B cell (primary cell): ENCODE results near the gene DGCR2. TPM values are rescaled to one million over a fixed set of nuclear protein-coding genes. Genes with fewer than 3 reads are reported as not detected.

ENCODE experiments used
- ATAC-seq: fragments of 200-7000 bp; cut with Tn5 transposase; one replicate; pipeline ENCODE4 v1.10.0; 2021; ENCODE audit warnings: low read depth, mild to moderate bottlenecking, moderate number of reproducible peaks, moderate library complexity
- CTCF ChIA-PET: fragments of 350-600 bp; sonication (Branson Sonifier 250); formaldehyde crosslinking; loops from one replicate; lab custom pipeline; 2021; ENCODE audit warnings: antibody characterized with exemption, inconsistent platforms; lab: Charles Lee
- POLR2A ChIA-PET: fragments of 350-600 bp; sonication (Branson Sonifier 250); formaldehyde crosslinking; loops from one replicate; lab custom pipeline; 2021; ENCODE audit warnings: antibody characterized with exemption; lab: Charles Lee
- DNase-seq: peaks from one replicate; pipeline ENCODE4 v3.0.0; 2013
- H2AFZ ChIP-seq: 2 replicates; pipeline ENCODE4 v1.6.1; 2012; ENCODE audit warnings: mild to moderate bottlenecking, low read depth, low read length; ENCODE audit not compliant: insufficient read depth, poor library complexity, severe bottlenecking
- H3K27ac ChIP-seq, 2 donors: 1 replicate in 1 of 2; 2 replicates in 1 of 2; pipeline ENCODE4 v1.5.1; 2012 to 2013; ENCODE audit warnings: low read length in 2 of 2, mild to moderate bottlenecking in 2 of 2, moderate library complexity in 1 of 2
- H3K27me3 ChIP-seq, 4 experiments: fragments of 200-600 bp in 1 of 4; sonication (generic) in 1 of 4; replicated peaks in 1 of 4; 1 replicate in 2 of 4; 2 replicates in 2 of 4; pipeline versions ENCODE4 v1.6.1 to v1.7.0; 2013 to 2016; ENCODE audit warnings: low read length in 3 of 4, mild to moderate bottlenecking in 2 of 4, mixed read lengths in 1 of 4, moderate library complexity in 1 of 4; ENCODE audit not compliant: insufficient read depth in 4 of 4, control insufficient read depth in 3 of 4; ENCODE audit errors: control extremely low read depth in 1 of 4
- H3K36me3 ChIP-seq, 2 experiments: replicated peaks in 1 of 2; 1 replicate in 1 of 2; 2 replicates in 1 of 2; pipeline versions ENCODE4 v1.6.1 to v1.7.1; 2013; ENCODE audit warnings: low read length in 1 of 2; ENCODE audit not compliant: insufficient read depth in 2 of 2, control insufficient read depth in 1 of 2; ENCODE audit errors: control extremely low read depth in 1 of 2, extremely low read depth in 1 of 2
- H3K4me1 ChIP-seq, 2 donors: fragments of 200-600 bp in 1 of 2; sonication (generic) in 1 of 2; 1 replicate in 1 of 2; 2 replicates in 1 of 2; pipeline versions ENCODE4 v1.5.1 to v1.6.1; 2013 to 2017; ENCODE audit warnings: low read length in 2 of 2; ENCODE audit not compliant: control insufficient read depth in 2 of 2, insufficient read depth in 2 of 2
- H3K4me2 ChIP-seq: replicated peaks from 2 replicates; pipeline ENCODE3; 2012; ENCODE audit warnings: mild to moderate bottlenecking, low read depth, low read length; ENCODE audit not compliant: poor library complexity, severe bottlenecking
- H3K4me3 ChIP-seq, 5 experiments: fragments of 200-600 bp in 1 of 5; sonication (generic) in 1 of 5; 1 replicate in 3 of 5; 2 replicates in 2 of 5; pipeline versions ENCODE4 v1.5.1 to v1.7.0; 2011 to 2016; ENCODE audit warnings: low read length in 4 of 5, mild to moderate bottlenecking in 4 of 5, low read depth in 2 of 5, control low read depth in 1 of 5, moderate library complexity in 1 of 5; ENCODE audit not compliant: insufficient read depth in 1 of 5; ENCODE audit errors: control extremely low read depth in 1 of 5, extremely low read depth in 1 of 5
- H3K79me2 ChIP-seq: fragments of 200-600 bp; sonication (generic); one replicate; pipeline ENCODE4 v1.6.0; 2016; ENCODE audit warnings: low read length; ENCODE audit not compliant: control insufficient read depth, insufficient read depth
- H3K9ac ChIP-seq: fragments of 200-600 bp; sonication (generic); 2 replicates; pipeline ENCODE4 v1.6.1; 2017; ENCODE audit warnings: mild to moderate bottlenecking, low read length, moderate library complexity
- H3K9me3 ChIP-seq, 3 donors: one replicate each; pipeline versions ENCODE4 v1.6.1 to v1.7.1; 2013; ENCODE audit warnings: low read length in 2 of 3; ENCODE audit not compliant: control insufficient read depth in 2 of 3, insufficient read depth in 1 of 3; ENCODE audit errors: control extremely low read depth in 1 of 3
- H4K20me1 ChIP-seq: 2 replicates; pipeline ENCODE4 v1.6.0; 2012; ENCODE audit warnings: mild to moderate bottlenecking, low read length; ENCODE audit not compliant: insufficient read depth, control insufficient read depth, poor library complexity, severe bottlenecking
- H3K27ac Mint-ChIP-seq: one replicate; pipeline ENCODE4 v1.8.0; 2021; ENCODE audit warnings: mixed read lengths
- H3K27me3 Mint-ChIP-seq: one replicate; pipeline ENCODE4 v1.8.0; 2021; ENCODE audit warnings: mixed read lengths
- H3K4me1 Mint-ChIP-seq: one replicate; pipeline ENCODE4 v1.8.0; 2021; ENCODE audit warnings: mixed read lengths
- H3K4me3 Mint-ChIP-seq: one replicate; pipeline ENCODE4 v1.8.0; 2021; ENCODE audit warnings: mixed read lengths
- H3K9me3 Mint-ChIP-seq: one replicate; pipeline ENCODE4 v1.8.0; 2022; ENCODE audit warnings: mixed read lengths; ENCODE audit not compliant: insufficient read depth
- CTCF ChIP-seq: fragments of 200-600 bp; IDR thresholded peaks from one replicate; pipeline ENCODE4 v1.8.0; 2022; ENCODE audit warnings: antibody characterized with exemption, mild to moderate bottlenecking
- EZH2 ChIP-seq: IDR thresholded peaks from 2 replicates; pipeline ENCODE4 v1.6.1; 2012; ENCODE audit warnings: borderline replicate concordance, low read depth, mild to moderate bottlenecking, moderate library complexity, low read length; ENCODE audit not compliant: insufficient read depth, poor library complexity, severe bottlenecking
- WGBS: methylation state at CpG from one replicate; pipeline ENCODE4 v1.1.5; 2013; ENCODE audit warnings: missing lambda C conversion rate; ENCODE audit not compliant: insufficient coverage; 5-methylcytosine and 5-hydroxymethylcytosine counted together
- intact Hi-C: fragments of 100-400 bp; cut with micrococcal nuclease; formaldehyde crosslinking; loops from one replicate; pipeline ENCODE4 v1.10.0; 2022
- polyA plus RNA-seq: library from polyadenylated mRNA; depleted of rRNA; stranded (reverse); fragments of >200 nt; gene quantifications from 2 replicates; pipeline ENCODE4 v1.2.3, GENCODE V29; 2012
- total RNA-seq, 2 donors: library from RNA; stranded (reverse); fragments of 120-200 nt in 1 of 2; gene quantifications; 1 replicate in 1 of 2; 2 replicates in 1 of 2; pipeline versions ENCODE4 v1.2.3 to v1.2.4, GENCODE V29; 2013 to 2022

The DGCR2 gene
- total and polyA plus RNA-seq, 2 donors (not counting 1 experiment from before 2014, with no cell fraction given), result 28.8 to 49.5 TPM

- WGBS, result 100% methylated on average over 3 of the region's 5 CpGs
- no peak for ATAC-seq
- no peak overlapping the region for H3K27ac Mint-ChIP-seq
- H3K4me3 Mint-ChIP-seq, result no peak overlapping the region
- POLR2A ChIA-PET, result no interaction called here
- intact Hi-C loops, result no loop called here
- Histone ChIP-seq H2AFZ (no peak overlapping the region), H3K4me3 (no peak overlapping the region), H3K36me3 (peaks cover 0 to 8% of the 10 kb centered on the region in 2 experiments), H3K27ac (no peak overlapping the region), H3K27me3 (no peaks in the 10 kb centered on the region), H3K4me1 (peaks cover 57 to 64% of the 10 kb centered on the region in 2 donors), H3K9me3 (no peaks in the 10 kb centered on the region), H3K79me2 (peaks cover 99% of the 10 kb centered on the region), H3K4me2 (no peak overlapping the region), H3K9ac (no peak overlapping the region), H4K20me1 (peaks cover 68% of the 10 kb centered on the region)
- TF ChIP-seq CTCF (no peak), EZH2 (no peak)
- H3K27me3 Mint-ChIP-seq, result no peaks in the 10 kb centered on the region
- no peak for DNase-seq
- H3K9me3 Mint-ChIP-seq, result no peaks in the 10 kb centered on the region
- CTCF ChIA-PET, result no interaction called here
- peaks cover 75% of the 10 kb centered on the region for H3K4me1 Mint-ChIP-seq
Observed at GRCh38 chr22:19113429-19113828, 8.8 kb downstream of the DGCR2 start.

- no CpG with 5 or more reads among the region's 3 CpGs for WGBS
- H3K4me3 ChIP-seq, result no peak overlapping the region
- ChIA-PET POLR2A (no interaction called here), CTCF (interaction anchor here (1.3 to 1.5 kb wide), 2 partner anchors 12 to 32 kb away, joined by 4 to 6 read pairs; partner anchors contain the start of gene ESS2)
- H3K9me3 Mint-ChIP-seq, result no peaks in the 10 kb centered on the region
- H2AFZ ChIP-seq, result no peak overlapping the region
- peak overlapping the region; percentile 34 to 63 for H3K27ac ChIP-seq
- TF ChIP-seq EZH2 (no peak), CTCF (no peak)
- no peak for DNase-seq
- no peak overlapping the region for H3K9ac ChIP-seq
- H3K27me3 ChIP-seq, result no peaks in the 10 kb centered on the region
- no peaks in the 10 kb centered on the region for H3K9me3 ChIP-seq
- H3K27ac Mint-ChIP-seq, result peak overlapping the region; percentile 81
- peaks cover 99% of the 10 kb centered on the region for H3K79me2 ChIP-seq
- no peak for ATAC-seq
- intact Hi-C loops, result no loop called here
- H3K4me1 Mint-ChIP-seq, result peaks cover 72% of the 10 kb centered on the region
- no peaks in the 10 kb centered on the region for H3K27me3 Mint-ChIP-seq
- H3K4me3 Mint-ChIP-seq, result no peak overlapping the region
- H3K36me3 ChIP-seq, result peaks cover 0 to 10% of the 10 kb centered on the region in 2 experiments
- H4K20me1 ChIP-seq, result peaks cover 68% of the 10 kb centered on the region
- H3K4me2 ChIP-seq, result no peak overlapping the region
- H3K4me1 ChIP-seq, result peaks cover 38 to 55% of the 10 kb centered on the region in 2 donors
Observed at GRCh38 chr22:19111584-19111983, 10.6 kb downstream of the DGCR2 start.
